K562 (cell line): ENCODE data around the gene SEPHS1. TPM values are rescaled to one million over a fixed set of nuclear protein-coding genes. Genes with fewer than 3 reads are reported as not detected.

ENCODE experiments used
- ATAC-seq: fragments of 200-7000 bp; cut with Tn5 transposase; 3 replicates; pipeline ENCODE4 v1.9.1; 2020; ENCODE audit warnings: moderate library complexity
- BruUV-seq: library from RNA; stranded (reverse); fragments of 400-500 nt; replicated peaks from 2 replicates; lab custom pipeline; 2021; lab: Mats Ljungman, UMichigan
- CTCF ChIA-PET: fragments of 300-600 bp; formaldehyde crosslinking; extraction: SDS; loops from one replicate; lab custom pipeline; 2021; ENCODE audit warnings: low intra/inter-chr PET ratio; lab: Yijun Ruan, JAX
- POLR2A ChIA-PET: fragments of 300-600, 350-650 bp; sonication (Branson Sonifier 250); formaldehyde crosslinking; extraction: SDS; loops from one replicate; lab custom pipeline; 2021; ENCODE audit warnings: antibody characterized with exemption, inconsistent platforms; lab: Yijun Ruan, JAX
- DNase-seq, 4 experiments: peaks; one replicate each; pipeline versions ENCODE4 v3.0.0 to v3.0.0-alpha.2; 2011 to 2018; ENCODE audit warnings: low spot score in 3 of 4, mixed read lengths in 3 of 4; ENCODE audit errors: extremely low read depth in 1 of 4
- FAIRE-seq: peaks from 2 replicates; lab custom pipeline; 2011; peaks lifted over from hg19 to GRCh38; lab: Jason Lieb, UNC
- H2AFZ ChIP-seq: 2 replicates; pipeline ENCODE4 v1.6.0; 2011; ENCODE audit warnings: low read depth, low read length, control low read depth, inconsistent platforms
- H3K27ac ChIP-seq: fragments of 200-600 bp; 3 replicates; pipeline ENCODE4 v1.8.0; 2011; ENCODE audit warnings: low read depth, mild to moderate bottlenecking, control low read depth, inconsistent platforms, low read length, moderate library complexity, mixed read lengths; ENCODE audit errors: extremely low read depth
- H3K27me3 ChIP-seq, 2 experiments: fragments of 300-600 bp in 1 of 2; 2 replicates in 1 of 2; 3 replicates in 1 of 2; pipeline versions ENCODE4 v1.6.0 to v1.8.0; 2011; ENCODE audit warnings: inconsistent platforms in 2 of 2, low read length in 2 of 2, mild to moderate bottlenecking in 1 of 2, mixed read lengths in 1 of 2, moderate library complexity in 1 of 2; ENCODE audit not compliant: control insufficient read depth in 2 of 2, insufficient read depth in 2 of 2
- H3K36me3 ChIP-seq: fragments of 300-600 bp; 3 replicates; pipeline ENCODE4 v1.8.0; 2011; ENCODE audit warnings: mild to moderate bottlenecking, low read length, inconsistent platforms; ENCODE audit not compliant: control insufficient read depth, insufficient read depth
- H3K4me1 ChIP-seq, 2 experiments: fragments of 200-600 bp in 1 of 2; replicated peaks in 1 of 2; 2 replicates in 1 of 2; 3 replicates in 1 of 2; pipeline versions ENCODE4 v1.5.1 to v1.8.0; 2011; ENCODE audit warnings: inconsistent platforms in 2 of 2, low read length in 2 of 2, mild to moderate bottlenecking in 1 of 2, mixed read lengths in 1 of 2, moderate library complexity in 1 of 2; ENCODE audit not compliant: control insufficient read depth in 2 of 2, insufficient read depth in 2 of 2
- H3K4me2 ChIP-seq: 2 replicates; pipeline ENCODE4 v1.6.1; 2011; ENCODE audit warnings: low read length, control low read depth, inconsistent platforms, mixed read lengths; ENCODE audit not compliant: insufficient read depth
- H3K4me3 ChIP-seq: fragments of 200-600 bp; sonication (generic), shearing (Covaris generic); 2 replicates; pipeline ENCODE4 v1.5.1; 2016; ENCODE audit warnings: control low read depth, inconsistent platforms
- H3K79me2 ChIP-seq: fragments of 200-600 bp; 3 replicates; pipeline ENCODE4 v1.8.0; 2011; ENCODE audit warnings: low read length, inconsistent platforms; ENCODE audit not compliant: control insufficient read depth, insufficient read depth
- H3K9ac ChIP-seq, 2 experiments: 2 replicates each; pipeline versions ENCODE4 v1.6.0 to v1.6.1; 2011; ENCODE audit warnings: low read depth in 2 of 2, low read length in 2 of 2, control low read depth in 1 of 2, inconsistent platforms in 1 of 2, mild to moderate bottlenecking in 1 of 2, mixed read lengths in 1 of 2; ENCODE audit not compliant: insufficient read depth in 1 of 2
- H3K9me1 ChIP-seq: one replicate; pipeline ENCODE4 v1.6.0; 2011; ENCODE audit warnings: inconsistent platforms, mild to moderate bottlenecking, low read length, moderate library complexity; ENCODE audit not compliant: control insufficient read depth, insufficient read depth
- H3K9me3 ChIP-seq: replicated peaks from 2 replicates; pipeline ENCODE4 v1.5.1; 2011; ENCODE audit warnings: low read depth, low read length, inconsistent platforms; ENCODE audit not compliant: control insufficient read depth, insufficient read depth
- H4K20me1 ChIP-seq: replicated peaks from 2 replicates; pipeline ENCODE4 v1.6.1; 2011; ENCODE audit warnings: low read length, inconsistent platforms, mixed read lengths; ENCODE audit not compliant: control insufficient read depth, insufficient read depth
- ELF1 ChIP-seq: fragments of 200-800 bp; sonication (Bioruptor generic); IDR thresholded peaks from 2 replicates; pipeline ENCODE4 v1.6.1; 2016; ENCODE audit warnings: missing genetic modification characterization, missing compliant biosample characterization
- KDM5B ChIP-seq: fragments of 200-600 bp; sonication (generic); IDR thresholded peaks from 2 replicates; pipeline ENCODE4 v1.6.1; 2012; ENCODE audit warnings: low read depth, mild to moderate bottlenecking, moderate library complexity, low read length, control low read depth, inconsistent platforms; ENCODE audit not compliant: insufficient replicate concordance
- WGBS: fragments of 100-300 bp; shearing (Covaris generic); methylation state at CpG from one replicate; pipeline ENCODE4 v1.1.6; 2016; ENCODE audit warnings: low coverage, mixed read lengths; ENCODE audit not compliant: insufficient coverage; ENCODE audit errors: missing lambda C conversion rate; 5-methylcytosine and 5-hydroxymethylcytosine counted together
- in situ Hi-C: fragments of 300-500 bp; cut with MboI; formaldehyde crosslinking; loops from 4 replicates; pipeline ENCODE4 v1.15.0; 2018; ENCODE audit warnings: inconsistent platforms, mixed read lengths
- intact Hi-C: fragments of 100-400 bp; cut with micrococcal nuclease; formaldehyde crosslinking; loops from 2 replicates; pipeline ENCODE4 v1.14.2; 2022
- polyA plus RNA-seq, 8 experiments: library from polyadenylated mRNA; depleted of rRNA in 4 of 8; stranded (reverse) in 5 of 8; unstranded in 3 of 8; fragments of >200 nt; fragmentation: Nextera tagmentation in 2 of 8; fragmentation: Illumina TruSeq in 1 of 8; extraction: Ambion mirVana in 2 of 8; extraction: Trizol in 1 of 8; gene quantifications; 2 replicates each; pipeline versions ENCODE4 v1.2.1 to v1.2.3, GENCODE V29; 2011 to 2014; ENCODE audit warnings: inconsistent platforms in 1 of 8, missing spikeins in 1 of 8
- total RNA-seq, 7 experiments: library from RNA; depleted of rRNA in 6 of 7; stranded (reverse); fragments of >200 nt in 6 of 7; fragmentation: Illumina TruSeq in 2 of 7; extraction: Trizol in 2 of 7; gene quantifications; 2 replicates each; pipeline versions ENCODE4 v1.2.1 to v1.2.3, GENCODE V29; 2011 to 2021; ENCODE audit warnings: low replicate concordance in 1 of 7
- TF ChIP-seq, protein P1 (sequence below): fragments of 450-650 bp; formaldehyde crosslinking; IDR thresholded peaks from 2 replicates; pipeline ENCODE4 v1.4.0; 2022; ENCODE audit warnings: missing genetic modification characterization
- TF ChIP-seq, protein P2 (sequence below): fragments of 250-450 bp; sonication (Bioruptor Pico); IDR thresholded peaks from 2 replicates; pipeline ENCODE4 v1.9.0; 2021; ENCODE audit warnings: mild to moderate bottlenecking

The SEPHS1 gene
- total and polyA plus RNA-seq, 9 of the 15 experiments (the other 6 are each of a cell fraction or from before 2014, with no cell fraction given) = 14.7 to 82.8 (median 41.8) TPM

DNA sequence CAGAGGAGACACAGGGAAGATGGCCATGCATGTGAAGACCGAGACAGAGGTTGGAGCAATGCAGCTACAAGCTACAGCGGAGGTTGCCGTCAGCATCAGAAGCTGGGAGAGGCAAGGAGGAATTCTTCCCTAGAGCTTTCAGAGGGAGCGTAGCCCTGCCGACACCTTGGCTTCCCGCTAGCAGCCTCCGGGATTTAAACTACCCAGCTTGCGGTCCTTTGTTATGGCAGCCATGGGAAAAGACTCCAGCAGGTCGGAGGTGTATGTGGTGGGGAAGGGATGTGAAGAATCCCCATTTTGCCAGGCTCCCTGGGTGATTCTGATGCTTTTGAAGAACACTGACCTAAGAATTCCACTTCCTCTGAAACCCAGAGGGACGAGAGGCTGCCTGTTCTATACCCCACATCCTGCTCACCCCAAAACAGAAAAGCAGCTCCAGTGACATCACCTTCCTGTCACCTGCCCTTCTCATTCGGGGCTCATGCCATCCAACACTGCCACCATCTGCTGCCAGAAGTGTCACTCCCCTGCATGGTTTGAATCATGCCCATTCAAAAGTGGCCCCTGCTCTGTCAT, 3.3 kb upstream of the SEPHS1 start:
- ATAC-seq = no peak
- no peak overlapping the region for H3K4me2 ChIP-seq

More for the DNA sequence above, 3.3 kb upstream of the SEPHS1 start:
- TF ChIP-seq ELF1 (tag) (no peak), KDM5B (no peak)
- TF ChIP-seq, protein P1, sequence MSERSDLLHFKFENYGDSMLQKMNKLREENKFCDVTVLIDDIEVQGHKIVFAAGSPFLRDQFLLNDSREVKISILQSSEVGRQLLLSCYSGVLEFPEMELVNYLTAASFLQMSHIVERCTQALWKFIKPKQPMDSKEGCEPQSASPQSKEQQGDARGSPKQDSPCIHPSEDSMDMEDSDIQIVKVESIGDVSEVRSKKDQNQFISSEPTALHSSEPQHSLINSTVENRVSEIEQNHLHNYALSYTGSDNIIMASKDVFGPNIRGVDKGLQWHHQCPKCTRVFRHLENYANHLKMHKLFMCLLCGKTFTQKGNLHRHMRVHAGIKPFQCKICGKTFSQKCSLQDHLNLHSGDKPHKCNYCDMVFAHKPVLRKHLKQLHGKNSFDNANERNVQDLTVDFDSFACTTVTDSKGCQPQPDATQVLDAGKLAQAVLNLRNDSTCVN (CRISPR knock-in tag) = no peak
- TF ChIP-seq, protein P2, sequence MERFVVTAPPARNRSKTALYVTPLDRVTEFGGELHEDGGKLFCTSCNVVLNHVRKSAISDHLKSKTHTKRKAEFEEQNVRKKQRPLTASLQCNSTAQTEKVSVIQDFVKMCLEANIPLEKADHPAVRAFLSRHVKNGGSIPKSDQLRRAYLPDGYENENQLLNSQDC = no peak
- Histone ChIP-seq H3K36me3 (no peaks in the 10 kb centered on the region), H2AFZ (no peak overlapping the region), H3K4me3 (no peak overlapping the region), H3K4me1 (peaks cover 8 to 17% of the 10 kb centered on the region in 2 experiments), H4K20me1 (no peaks in the 10 kb centered on the region), H3K9me3 (no peaks in the 10 kb centered on the region), H3K9ac (no peak overlapping the region), H3K27me3 (peaks cover 0 to 6% of the 10 kb centered on the region in 2 experiments; a peak in 3 of 5 replicates), H3K27ac (no peak overlapping the region), H3K9me1 (no peaks in the 10 kb centered on the region), H3K79me2 (peaks cover 9% of the 10 kb centered on the region)
- intact Hi-C loops = loop anchor here (5.0 to 10.0 kb wide), 3 partner anchors 79 to 247 kb away; partner anchors contain the start of genes MCM10 and OPTN
- 35% methylated on average over 11 of the region's 11 CpGs for WGBS
- CTCF ChIA-PET = interaction anchor here (1.4 kb wide), 1 partner anchor 145 kb away, joined by 5 read pairs; no protein-coding TSS in a partner anchor
- FAIRE-seq (no peak), DNase-seq (no peak)
- no TSS peak for BruUV-seq
- in situ Hi-C loops = no loop called here
- POLR2A ChIA-PET = no interaction called here
